Smooth muscle cell of the brain vasculature (primary cell): ENCODE results near the gene MBIP.

Experiments used
- DNase-seq: peaks from one replicate; pipeline ENCODE4 v3.0.0-alpha.2; 2012; ENCODE audit warnings: low read depth, low spot score

Gene MBIP

DNA sequence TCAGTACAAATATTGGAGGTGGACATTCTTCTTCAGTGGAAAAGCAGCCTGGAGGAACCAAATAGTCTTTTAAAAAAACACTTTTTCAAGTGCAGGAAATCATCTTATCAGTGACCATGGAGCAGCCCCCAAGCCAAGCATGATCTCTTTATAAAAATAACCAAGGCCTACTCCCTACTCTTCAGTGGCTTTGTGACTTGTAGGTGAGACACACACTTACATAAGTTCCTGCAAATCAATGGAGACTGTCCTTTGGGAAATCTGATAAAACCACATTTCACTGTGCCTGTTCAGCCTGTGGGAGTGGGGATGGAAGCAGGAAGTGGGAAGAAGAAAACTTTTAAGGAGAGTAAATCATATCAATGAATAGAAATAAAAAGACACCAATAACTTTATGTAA, 56.3 kb downstream of the MBIP start:
- no peak for DNase-seq

- no peak for DNase-seq
Observed at GRCh38 chr14:36260970-36261640, 59.3 kb downstream of the MBIP start.

DNA sequence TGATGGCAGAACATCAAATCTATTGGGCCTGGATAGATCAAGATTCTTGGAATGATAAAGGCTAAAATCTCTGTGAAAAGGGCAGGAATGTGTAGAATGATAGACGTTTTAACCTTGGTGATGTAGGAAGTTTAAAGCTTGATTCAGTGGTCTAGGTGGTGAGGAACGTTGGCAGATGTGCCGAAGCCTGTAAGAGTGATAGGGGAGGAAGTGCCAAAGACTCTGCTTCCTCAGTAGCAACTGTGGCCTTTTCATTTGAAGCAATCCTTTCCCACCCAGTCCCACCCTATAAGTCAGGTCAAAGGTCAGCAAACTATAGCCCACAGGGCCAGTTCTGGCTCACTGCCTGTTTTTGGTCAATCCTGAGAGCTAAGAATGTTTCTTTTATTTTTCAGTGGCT, 62.2 kb downstream of the MBIP start:
- no peak for DNase-seq

DNA sequence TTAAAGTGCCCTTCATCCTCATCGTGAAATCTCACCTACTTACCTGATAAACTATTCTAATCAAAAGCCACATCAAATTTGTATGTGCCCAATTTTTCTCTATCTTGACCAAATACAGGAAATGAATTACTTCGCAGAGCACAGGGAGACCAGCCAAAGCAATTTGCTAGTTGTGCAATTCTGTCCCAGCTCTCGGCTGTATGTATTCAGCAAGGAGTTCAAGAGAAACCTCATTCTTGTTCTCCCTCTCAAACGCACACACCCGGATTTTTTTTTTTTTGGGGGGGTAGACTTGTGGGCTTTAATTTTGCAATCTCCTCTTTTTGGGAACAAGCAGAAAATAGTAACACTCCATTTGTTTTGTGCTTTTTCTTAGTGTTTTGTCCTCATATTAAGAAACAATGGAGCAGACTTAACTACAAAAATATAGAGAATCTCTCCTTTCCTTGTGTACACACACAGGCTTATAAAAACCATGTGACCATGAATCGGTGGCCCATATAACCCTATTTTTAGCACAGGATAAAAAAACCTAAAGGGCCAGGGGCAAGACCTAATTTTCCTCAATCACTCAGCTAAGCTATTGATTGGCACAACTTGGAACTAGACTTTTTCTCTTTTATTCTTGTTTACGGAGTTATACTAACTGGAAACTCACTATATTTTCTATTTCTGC, 64.2 kb downstream of the MBIP start:
- no peak for DNase-seq

DNA sequence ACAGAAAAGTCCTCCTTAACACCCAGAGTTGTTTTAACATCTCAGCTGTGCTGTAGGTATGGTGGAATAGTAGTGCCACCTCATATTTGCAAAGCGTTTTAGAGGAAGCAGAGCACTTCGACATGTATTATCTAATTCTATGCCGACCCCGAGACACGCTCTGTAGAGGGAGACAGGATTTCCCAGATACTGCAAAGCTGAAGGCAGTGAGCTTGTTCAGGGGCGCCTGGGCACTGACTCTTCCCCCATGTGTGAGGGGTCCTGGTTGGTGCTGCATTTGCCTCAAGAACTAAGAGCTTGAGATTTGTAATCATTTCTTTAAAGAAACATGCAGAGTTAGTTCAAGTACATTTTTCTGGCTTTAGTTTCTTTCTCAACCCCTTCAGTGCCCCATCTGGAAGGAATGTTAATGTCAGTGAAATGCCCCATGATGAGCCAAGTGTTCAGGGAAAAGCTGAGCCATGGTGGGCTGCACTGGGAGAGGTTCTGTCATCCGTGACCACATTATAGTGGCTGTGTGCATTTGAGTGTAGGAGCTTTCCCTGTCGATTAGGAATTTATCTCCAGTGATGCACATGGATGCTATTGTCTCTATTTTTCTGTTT, 66.3 kb downstream of the MBIP start:
- DNase-seq = no peak
